GM12864 (cell line): Measurements from ENCODE around the gene ESPNL.

Experiments used
- DNase-seq: peaks from one replicate; pipeline ENCODE4 v3.0.0-alpha.2; 2011; ENCODE audit warnings: low read depth
- H3K4me3 ChIP-seq: 2 replicates; pipeline ENCODE4 v1.5.1; 2011; ENCODE audit warnings: mild to moderate bottlenecking, low read depth, low read length, control low read depth
- TF ChIP-seq, protein P1 (sequence below): IDR thresholded peaks from 2 replicates; pipeline ENCODE4 v1.5.1; 2011; ENCODE audit warnings: low read depth, mild to moderate bottlenecking, moderate library complexity, low read length, control low read depth, inconsistent platforms; ENCODE audit errors: missing control alignments

Gene ESPNL

GRCh38 chr2:238148981-238149380 is 48.8 kb downstream of the ESPNL start:
- no peak for DNase-seq
- TF ChIP-seq, protein P1, sequence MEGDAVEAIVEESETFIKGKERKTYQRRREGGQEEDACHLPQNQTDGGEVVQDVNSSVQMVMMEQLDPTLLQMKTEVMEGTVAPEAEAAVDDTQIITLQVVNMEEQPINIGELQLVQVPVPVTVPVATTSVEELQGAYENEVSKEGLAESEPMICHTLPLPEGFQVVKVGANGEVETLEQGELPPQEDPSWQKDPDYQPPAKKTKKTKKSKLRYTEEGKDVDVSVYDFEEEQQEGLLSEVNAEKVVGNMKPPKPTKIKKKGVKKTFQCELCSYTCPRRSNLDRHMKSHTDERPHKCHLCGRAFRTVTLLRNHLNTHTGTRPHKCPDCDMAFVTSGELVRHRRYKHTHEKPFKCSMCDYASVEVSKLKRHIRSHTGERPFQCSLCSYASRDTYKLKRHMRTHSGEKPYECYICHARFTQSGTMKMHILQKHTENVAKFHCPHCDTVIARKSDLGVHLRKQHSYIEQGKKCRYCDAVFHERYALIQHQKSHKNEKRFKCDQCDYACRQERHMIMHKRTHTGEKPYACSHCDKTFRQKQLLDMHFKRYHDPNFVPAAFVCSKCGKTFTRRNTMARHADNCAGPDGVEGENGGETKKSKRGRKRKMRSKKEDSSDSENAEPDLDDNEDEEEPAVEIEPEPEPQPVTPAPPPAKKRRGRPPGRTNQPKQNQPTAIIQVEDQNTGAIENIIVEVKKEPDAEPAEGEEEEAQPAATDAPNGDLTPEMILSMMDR = no peak
- no peak overlapping the region for H3K4me3 ChIP-seq

DNA sequence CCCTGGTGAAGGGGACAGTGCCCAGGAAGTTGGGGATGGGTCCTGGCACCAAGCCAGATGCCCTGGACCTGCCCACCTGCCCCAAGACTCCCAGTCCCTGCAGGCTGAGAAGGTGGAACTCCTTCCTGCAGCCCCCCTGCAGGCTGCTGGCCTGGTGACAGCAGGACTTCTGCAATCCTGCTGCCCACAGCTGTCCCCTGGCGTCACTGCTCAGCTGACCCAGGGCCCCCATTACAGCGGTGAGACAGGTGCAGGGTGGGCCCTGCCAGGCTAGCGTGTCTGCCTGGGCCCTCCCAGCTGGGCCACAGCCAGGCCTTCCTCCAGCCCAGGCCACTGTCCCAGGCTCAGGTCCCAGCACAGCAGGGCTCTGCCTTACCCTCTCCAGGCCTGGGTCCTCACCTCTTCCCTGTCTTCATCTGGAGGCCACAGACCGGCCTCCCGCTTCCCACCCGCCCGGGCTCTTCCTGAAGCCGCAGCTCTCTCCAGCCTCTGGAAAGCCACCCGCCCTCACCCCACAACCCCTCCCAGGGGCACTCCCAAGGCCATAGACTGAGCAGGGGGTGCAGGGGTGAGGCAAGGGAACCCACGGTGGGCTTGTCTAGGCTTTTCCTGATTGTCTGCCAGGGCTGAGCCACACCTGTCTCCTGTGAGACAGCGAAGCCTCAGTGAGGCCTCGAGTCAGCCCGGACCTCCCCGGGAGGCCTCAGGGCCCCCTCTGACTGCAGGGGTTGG is 49.9 kb downstream of the ESPNL start:
- no peak for DNase-seq

DNA sequence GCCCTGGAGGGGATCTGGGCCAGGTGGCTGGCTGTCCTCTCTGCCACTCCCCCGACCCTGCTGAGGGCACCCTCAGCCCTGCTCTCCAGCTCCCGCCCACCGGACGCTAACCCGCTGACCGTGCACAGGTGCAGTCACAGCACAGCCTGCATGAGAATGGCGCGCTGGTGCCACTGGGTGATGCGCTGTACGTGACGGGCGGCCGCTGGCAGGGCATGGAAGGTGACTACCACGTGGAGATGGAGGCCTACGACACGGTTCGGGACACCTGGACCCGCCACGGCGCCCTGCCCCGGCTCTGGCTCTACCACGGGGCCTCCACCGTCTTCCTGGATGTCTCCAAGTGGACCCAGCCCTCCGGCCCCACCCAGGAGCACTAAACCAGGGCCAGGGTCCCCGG is 50.5 kb downstream of the ESPNL start:
- TF ChIP-seq, protein P1 = no peak
- no peak for DNase-seq
- H3K4me3 ChIP-seq = no peak overlapping the region

More for the DNA sequence above, 49.9 kb downstream of the ESPNL start:
- TF ChIP-seq, protein P1 = no peak
- no peak overlapping the region for H3K4me3 ChIP-seq

DNA sequence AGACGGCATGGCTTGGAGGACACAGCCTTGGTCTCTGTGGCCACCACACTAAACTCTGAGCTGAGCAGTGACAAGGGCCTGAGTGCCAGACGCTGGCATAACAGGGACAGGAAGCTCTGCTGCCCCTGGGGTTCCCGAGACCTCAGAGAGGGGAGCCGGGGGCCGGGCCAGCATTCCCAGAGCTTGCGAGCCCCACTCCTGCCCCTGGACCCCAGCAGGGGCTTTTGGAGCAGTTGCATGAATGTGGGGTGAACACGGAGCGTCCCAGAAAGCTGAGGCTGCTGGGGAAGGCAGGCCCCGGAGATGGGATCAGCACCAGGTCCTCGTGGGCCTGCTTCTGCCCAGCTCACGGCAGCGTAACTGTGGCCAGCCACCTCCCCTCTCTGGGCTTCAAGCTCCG is 51.1 kb downstream of the ESPNL start:
- DNase-seq = no peak
- no peak overlapping the region for H3K4me3 ChIP-seq
- TF ChIP-seq, protein P1 = no peak

- no peak for DNase-seq
- TF ChIP-seq, protein P1 = no peak
- no peak overlapping the region for H3K4me3 ChIP-seq
Measured at GRCh38 chr2:238151628-238152235, 51.6 kb downstream of the ESPNL start.

- no peak overlapping the region for H3K4me3 ChIP-seq
- DNase-seq = no peak
- TF ChIP-seq, protein P1 = peak; percentile 38
Measured at GRCh38 chr2:238152771-238153688, 52.9 kb downstream of the ESPNL start.
